Stimulated activated memory B cell treated with anti-CD40 and anti-IgM and Interleukin-4, amounts not matched to agents 10 μg/mL and 1 μg/mL and 100 μg/mL, for 72 hours (primary cell): ENCODE measurements around the gene WDR31.

Experiments used
- ATAC-seq: fragments of 150-1000 bp; cut with Tn5 transposase; 2 replicates; pipeline ENCODE4 v1.10.0; 2021
- H3K27ac Mint-ChIP-seq: one replicate; pipeline ENCODE4 v1.8.0; 2022; ENCODE audit warnings: mild to moderate bottlenecking, mixed read lengths
- H3K27me3 Mint-ChIP-seq: one replicate; pipeline ENCODE4 v1.8.0; 2022; ENCODE audit warnings: mixed read lengths
- H3K36me3 Mint-ChIP-seq: one replicate; pipeline ENCODE4 v1.8.0; 2022; ENCODE audit warnings: mixed read lengths
- H3K4me1 Mint-ChIP-seq: one replicate; pipeline ENCODE4 v1.8.0; 2022; ENCODE audit warnings: mixed read lengths
- H3K4me3 Mint-ChIP-seq: one replicate; pipeline ENCODE4 v1.8.0; 2022; ENCODE audit warnings: mild to moderate bottlenecking, moderate library complexity, mixed read lengths
- H3K9me3 Mint-ChIP-seq: one replicate; pipeline ENCODE4 v1.8.0; 2022; ENCODE audit warnings: mixed read lengths

The WDR31 gene

DNA sequence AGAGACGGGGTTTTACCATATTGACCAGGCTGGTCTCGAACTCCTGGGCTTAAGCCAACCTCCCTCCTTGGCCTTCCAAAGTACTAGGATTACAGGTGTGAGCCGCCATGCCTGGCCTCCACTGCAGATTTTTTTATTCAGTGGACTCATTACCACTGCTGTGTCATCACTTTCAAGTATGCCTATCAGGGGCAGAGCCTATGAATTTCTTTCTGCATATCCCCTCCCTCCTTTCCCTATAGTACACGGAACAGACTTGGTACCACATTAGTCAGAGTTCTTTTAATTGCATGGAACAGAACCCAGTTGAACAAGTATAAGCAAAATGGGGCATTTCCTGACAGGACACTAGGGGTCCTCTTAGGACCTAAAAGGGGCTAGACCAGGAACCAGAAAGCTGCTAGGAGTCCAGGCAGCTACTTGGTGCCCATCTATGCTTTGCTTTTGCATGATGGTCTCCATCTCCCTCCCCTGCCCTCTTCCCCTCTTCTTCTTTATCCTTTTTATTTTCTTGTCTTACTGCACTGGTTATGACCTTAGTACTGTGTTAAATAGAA lies 15.0 kb upstream of the WDR31 start:
- ATAC-seq: no peak
- peaks cover 25% of the 10 kb centered on the region for H3K4me1 Mint-ChIP-seq
- no peaks in the 10 kb centered on the region for H3K36me3 Mint-ChIP-seq
- no peaks in the 10 kb centered on the region for H3K9me3 Mint-ChIP-seq
- H3K27ac Mint-ChIP-seq: no peak overlapping the region
- peaks cover 23% of the 10 kb centered on the region for H3K27me3 Mint-ChIP-seq
- H3K4me3 Mint-ChIP-seq: no peak overlapping the region

DNA sequence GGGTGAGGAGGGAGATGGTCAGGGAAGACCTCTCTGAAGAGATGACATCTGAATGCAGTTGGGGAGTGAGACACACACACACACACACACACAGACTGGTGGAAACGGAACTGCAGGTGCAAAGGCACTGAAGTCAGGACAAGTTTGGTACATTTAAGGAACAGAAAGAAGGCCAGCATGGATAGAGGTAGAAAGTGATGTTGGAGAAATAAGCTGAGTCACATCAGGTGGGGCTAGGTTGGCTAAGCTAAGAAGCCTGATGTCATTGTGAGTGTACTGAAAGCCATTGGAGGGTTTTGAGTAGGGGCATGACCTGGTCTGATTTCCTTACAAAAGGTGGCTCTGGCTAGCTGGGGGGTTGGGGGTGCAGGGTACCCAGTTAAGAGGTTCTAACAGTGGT lies 12.3 kb upstream of the WDR31 start:
- Mint-ChIP-seq H3K27me3 (peaks cover 26% of the 10 kb centered on the region), H3K36me3 (no peaks in the 10 kb centered on the region), H3K27ac (no peak overlapping the region), H3K9me3 (no peaks in the 10 kb centered on the region), H3K4me1 (peaks cover 29% of the 10 kb centered on the region), H3K4me3 (no peak overlapping the region)
- ATAC-seq: no peak

DNA sequence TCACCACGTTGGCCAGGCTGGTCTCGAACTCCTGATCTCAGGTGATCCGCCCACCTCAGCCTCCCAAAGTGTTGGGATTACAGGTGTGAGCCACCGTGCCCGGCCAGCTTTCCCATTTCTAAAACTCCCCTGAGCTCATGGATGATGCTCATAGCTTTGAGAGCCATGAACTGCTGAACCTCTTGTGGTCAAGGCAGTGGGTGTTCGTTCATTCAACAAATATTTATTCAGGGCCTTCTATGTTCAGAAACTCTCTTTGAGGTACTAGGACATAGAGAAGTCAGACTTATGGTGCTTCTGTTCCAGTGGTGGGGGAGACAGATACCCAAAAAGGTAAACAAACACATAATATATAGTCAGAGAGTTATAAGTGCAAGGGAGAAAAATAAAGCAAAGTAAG lies 11.9 kb upstream of the WDR31 start:
- ATAC-seq: no peak

DNA sequence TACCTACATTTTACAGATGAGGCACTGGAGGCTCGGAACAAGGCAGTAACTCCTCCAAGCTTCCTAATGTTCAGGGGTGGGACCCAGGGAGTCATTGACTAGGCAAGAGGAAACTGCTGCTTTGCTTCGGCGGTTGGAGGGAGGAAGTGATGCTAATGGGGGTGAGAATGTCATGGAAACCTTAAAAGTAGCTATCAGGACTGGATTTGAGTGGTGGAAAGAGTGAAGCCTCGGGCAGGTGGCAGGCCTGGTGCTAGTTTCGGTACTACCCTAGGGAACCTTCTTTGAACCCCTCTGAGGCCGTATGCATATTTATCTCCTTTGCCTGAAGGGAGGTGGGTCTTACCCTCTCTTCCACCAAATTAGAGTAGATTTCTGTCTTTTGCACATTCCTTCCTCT lies 10.9 kb upstream of the WDR31 start:
- peak; percentile 76 for ATAC-seq
- no peaks in the 10 kb centered on the region for H3K36me3 Mint-ChIP-seq
- no peaks in the 10 kb centered on the region for H3K9me3 Mint-ChIP-seq
- peaks cover 26% of the 10 kb centered on the region for H3K27me3 Mint-ChIP-seq
- H3K27ac Mint-ChIP-seq: no peak overlapping the region
- H3K4me3 Mint-ChIP-seq: peak overlapping the region; percentile 77
- H3K4me1 Mint-ChIP-seq: peaks cover 29% of the 10 kb centered on the region

More for the DNA sequence above, 11.9 kb upstream of the WDR31 start:
- peaks cover 29% of the 10 kb centered on the region for H3K4me1 Mint-ChIP-seq
- H3K4me3 Mint-ChIP-seq: no peak overlapping the region
- H3K36me3 Mint-ChIP-seq: no peaks in the 10 kb centered on the region
- H3K9me3 Mint-ChIP-seq: no peaks in the 10 kb centered on the region
- H3K27ac Mint-ChIP-seq: no peak overlapping the region
- peaks cover 26% of the 10 kb centered on the region for H3K27me3 Mint-ChIP-seq

DNA sequence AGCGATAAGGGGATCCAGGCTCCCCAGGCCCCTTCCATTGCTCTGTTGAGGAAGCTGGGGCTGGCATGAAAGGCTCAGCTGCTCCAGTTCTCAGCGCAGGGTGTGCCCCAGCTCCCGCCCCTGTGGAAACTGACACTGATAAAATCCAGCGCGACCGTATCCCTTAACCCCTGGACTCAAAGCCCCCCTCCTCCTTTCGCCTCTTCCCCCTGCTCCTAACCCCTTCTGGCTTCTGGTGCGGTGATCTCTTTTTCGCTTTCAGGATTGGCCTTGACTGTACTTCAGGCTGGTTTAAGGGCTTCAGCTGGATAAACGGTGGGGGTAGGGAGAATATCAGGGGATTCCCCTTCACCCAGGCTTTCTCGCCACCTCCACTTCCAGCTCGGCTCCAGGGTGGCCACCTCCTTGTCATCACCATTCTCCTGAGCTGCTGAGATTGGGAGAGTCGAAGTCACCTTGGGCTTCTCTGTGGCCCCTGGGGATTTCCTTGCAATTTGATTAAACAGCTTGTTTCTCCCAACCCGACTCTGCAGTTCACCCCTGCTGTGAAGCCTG lies 10.1 kb upstream of the WDR31 start:
- Mint-ChIP-seq H3K9me3 (no peaks in the 10 kb centered on the region), H3K27ac (peak overlapping the region; percentile 62), H3K27me3 (peaks cover 26% of the 10 kb centered on the region), H3K36me3 (no peaks in the 10 kb centered on the region), H3K4me1 (peaks cover 29% of the 10 kb centered on the region), H3K4me3 (peak overlapping the region; percentile 77)
- no peak for ATAC-seq

DNA sequence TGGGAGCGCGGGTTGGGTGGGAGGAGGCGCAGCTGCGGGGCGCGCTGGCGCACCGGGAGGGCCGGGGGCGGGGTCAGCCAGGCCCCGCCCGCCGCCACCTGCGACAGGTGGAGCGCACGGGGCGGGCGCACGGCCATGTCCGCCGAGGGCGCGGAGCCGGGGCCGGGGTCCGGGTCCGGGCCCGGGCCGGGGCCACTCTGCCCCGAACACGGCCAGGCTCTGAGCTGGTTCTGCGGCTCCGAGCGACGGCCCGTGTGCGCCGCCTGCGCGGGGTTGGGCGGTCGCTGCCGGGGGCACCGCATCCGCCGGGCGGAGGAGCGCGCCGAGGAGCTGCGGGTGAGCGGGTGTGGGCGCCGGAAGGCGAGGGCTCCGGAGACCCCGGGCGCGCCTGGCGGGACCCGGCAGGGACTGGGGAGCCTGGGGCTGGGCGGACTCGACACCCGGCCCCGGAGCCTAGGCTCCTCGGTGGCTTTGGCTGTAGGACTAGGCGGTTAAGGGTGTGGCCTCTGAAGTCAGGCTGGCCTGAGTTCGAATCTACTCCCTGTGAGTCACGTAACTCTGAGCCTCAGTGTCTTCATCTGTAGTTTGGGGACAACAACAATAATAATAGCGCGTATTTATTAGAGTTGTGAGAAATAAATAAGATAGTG lies 9.5 kb upstream of the WDR31 start, which contains the start of gene BSPRY:
Gene BSPRY (plus strand): TSS at position 97 of the 650 bp plus-strand sequence. CDS start 39 bp downstream, at position 136.
- peak within 1 kb of the TSS; percentile 77 for H3K4me3 Mint-ChIP-seq
- H3K4me1 Mint-ChIP-seq: peaks cover 29% of the 10 kb centered on the region
- H3K36me3 Mint-ChIP-seq: no peaks in the 10 kb centered on the region
- H3K27ac Mint-ChIP-seq: peak within 1 kb of the TSS; percentile 62
- peaks cover 26% of the 10 kb centered on the region for H3K27me3 Mint-ChIP-seq
- H3K9me3 Mint-ChIP-seq: no peaks in the 10 kb centered on the region
- ATAC-seq: peak; percentile 63

DNA sequence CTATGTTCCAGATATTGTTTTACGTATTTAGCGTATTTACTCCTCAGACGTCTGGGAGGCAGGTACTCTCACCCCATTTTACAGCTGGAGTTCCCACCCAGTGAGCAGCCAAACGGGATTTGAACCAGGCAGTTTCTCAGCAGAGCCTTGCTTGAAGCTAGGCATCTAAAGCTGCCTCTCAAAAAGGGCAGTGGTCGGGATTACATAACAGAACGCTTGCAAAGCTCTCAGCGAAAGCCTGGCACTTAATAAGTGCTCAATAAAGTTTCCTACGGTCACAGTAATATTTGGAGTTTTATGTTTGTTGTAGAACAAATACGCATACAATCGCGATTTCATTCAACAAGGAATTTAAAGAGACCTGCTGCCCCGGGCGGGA lies 9.0 kb upstream of the WDR31 start:
- Mint-ChIP-seq H3K4me1 (peaks cover 29% of the 10 kb centered on the region), H3K4me3 (peak overlapping the region; percentile 74), H3K36me3 (no peaks in the 10 kb centered on the region), H3K27me3 (peaks cover 26% of the 10 kb centered on the region), H3K27ac (no peak overlapping the region), H3K9me3 (no peaks in the 10 kb centered on the region)
- ATAC-seq: no peak

DNA sequence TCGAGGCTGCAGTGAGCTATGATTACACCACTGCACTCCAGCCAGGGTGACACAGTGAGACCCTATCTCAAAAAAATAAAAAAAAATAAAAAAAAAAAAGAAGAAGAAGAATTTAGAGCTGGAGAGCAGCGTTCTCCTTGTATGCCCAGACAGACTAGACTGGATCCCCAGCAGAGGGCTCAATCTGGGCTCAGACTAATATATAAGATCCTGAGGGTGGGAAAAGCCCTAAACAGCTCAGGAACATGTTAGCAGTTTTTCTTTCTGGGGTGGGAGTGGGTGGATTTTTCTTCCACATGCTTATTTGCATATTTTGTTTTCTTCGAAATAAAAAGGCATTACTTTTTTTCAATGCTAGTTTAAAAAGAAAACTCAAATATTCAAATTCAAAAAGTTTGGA lies 8.4 kb upstream of the WDR31 start:
- Mint-ChIP-seq H3K4me3 (no peak overlapping the region), H3K27me3 (peaks cover 26% of the 10 kb centered on the region), H3K36me3 (no peaks in the 10 kb centered on the region), H3K4me1 (peaks cover 29% of the 10 kb centered on the region), H3K27ac (no peak overlapping the region), H3K9me3 (no peaks in the 10 kb centered on the region)
- no peak for ATAC-seq

DNA sequence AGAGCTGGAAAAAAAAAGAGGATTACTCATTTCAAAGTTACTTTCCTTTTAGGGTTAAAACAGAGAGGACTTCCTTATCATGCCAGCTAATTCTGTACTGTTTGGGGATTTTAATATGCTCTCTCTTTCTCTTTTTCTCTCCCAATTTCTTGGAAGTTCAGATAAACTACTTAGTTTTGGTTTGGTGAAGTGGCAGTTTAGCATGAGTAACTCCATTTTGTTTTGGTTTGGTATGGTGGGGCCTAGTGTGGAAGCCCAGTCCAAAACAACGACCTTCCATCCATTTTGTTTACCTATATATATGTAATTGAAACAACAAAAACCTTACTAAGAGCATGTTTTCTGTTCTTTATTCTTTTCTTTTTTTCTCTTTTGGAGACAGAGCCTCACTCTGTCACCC lies 5.6 kb upstream of the WDR31 start:
- no peaks in the 10 kb centered on the region for H3K36me3 Mint-ChIP-seq
- peaks cover 11% of the 10 kb centered on the region for H3K4me1 Mint-ChIP-seq
- H3K9me3 Mint-ChIP-seq: no peaks in the 10 kb centered on the region
- H3K4me3 Mint-ChIP-seq: no peak overlapping the region
- no peak overlapping the region for H3K27ac Mint-ChIP-seq
- ATAC-seq: no peak
- peaks cover 9% of the 10 kb centered on the region for H3K27me3 Mint-ChIP-seq

DNA sequence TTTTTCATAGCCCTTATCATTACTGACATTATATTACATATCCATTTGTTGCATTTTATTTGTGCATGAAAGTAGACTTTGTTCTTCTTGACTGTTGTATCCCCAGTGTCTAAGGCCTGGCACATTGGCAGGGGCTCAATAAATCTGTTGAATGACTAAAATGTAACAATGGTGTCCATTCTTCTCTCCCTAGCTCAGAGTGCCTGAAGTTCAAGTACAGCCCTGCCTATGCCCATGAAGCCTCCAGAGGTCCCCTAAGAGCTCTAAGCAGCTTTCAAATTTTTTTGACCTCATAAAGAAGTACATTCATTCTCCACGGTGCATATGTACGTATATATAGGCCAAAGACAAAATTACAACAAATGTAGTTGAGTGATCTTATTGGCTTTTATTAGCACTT lies 5.1 kb upstream of the WDR31 start:
- ATAC-seq: no peak
- H3K4me1 Mint-ChIP-seq: peaks cover 11% of the 10 kb centered on the region
- H3K27me3 Mint-ChIP-seq: peaks cover 4% of the 10 kb centered on the region
- no peak overlapping the region for H3K27ac Mint-ChIP-seq
- no peaks in the 10 kb centered on the region for H3K36me3 Mint-ChIP-seq
- H3K4me3 Mint-ChIP-seq: no peak overlapping the region
- no peaks in the 10 kb centered on the region for H3K9me3 Mint-ChIP-seq

DNA sequence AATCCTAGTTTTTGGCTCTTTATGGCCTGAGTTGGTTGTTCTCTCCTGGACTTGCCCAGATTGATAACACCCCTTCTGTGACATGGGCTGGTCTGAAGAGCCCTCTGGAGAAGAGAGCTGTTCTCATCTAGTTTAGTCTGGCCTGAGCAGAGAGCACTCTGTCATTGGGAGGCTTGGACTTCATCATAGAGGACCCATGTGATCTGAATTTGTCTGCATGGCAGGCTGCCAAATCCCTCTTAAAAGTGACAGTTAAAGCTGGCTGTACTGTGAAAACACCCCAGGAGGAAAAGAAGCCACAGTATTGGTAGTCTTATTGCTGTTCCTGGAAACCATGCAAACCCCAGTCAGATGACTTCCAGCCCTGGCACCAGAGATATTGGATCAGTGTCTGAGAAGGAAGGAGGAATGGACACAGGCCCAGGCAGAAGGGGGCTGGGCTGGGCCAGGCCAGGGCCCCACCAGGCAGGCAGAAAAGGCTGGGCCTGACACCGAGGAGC lies 3.7 kb upstream of the WDR31 start:
- Mint-ChIP-seq H3K27ac (no peak overlapping the region), H3K9me3 (no peaks in the 10 kb centered on the region), H3K36me3 (no peaks in the 10 kb centered on the region), H3K4me3 (no peak overlapping the region), H3K4me1 (peaks cover 15% of the 10 kb centered on the region), H3K27me3 (peaks cover 8% of the 10 kb centered on the region)
- ATAC-seq: no peak

DNA sequence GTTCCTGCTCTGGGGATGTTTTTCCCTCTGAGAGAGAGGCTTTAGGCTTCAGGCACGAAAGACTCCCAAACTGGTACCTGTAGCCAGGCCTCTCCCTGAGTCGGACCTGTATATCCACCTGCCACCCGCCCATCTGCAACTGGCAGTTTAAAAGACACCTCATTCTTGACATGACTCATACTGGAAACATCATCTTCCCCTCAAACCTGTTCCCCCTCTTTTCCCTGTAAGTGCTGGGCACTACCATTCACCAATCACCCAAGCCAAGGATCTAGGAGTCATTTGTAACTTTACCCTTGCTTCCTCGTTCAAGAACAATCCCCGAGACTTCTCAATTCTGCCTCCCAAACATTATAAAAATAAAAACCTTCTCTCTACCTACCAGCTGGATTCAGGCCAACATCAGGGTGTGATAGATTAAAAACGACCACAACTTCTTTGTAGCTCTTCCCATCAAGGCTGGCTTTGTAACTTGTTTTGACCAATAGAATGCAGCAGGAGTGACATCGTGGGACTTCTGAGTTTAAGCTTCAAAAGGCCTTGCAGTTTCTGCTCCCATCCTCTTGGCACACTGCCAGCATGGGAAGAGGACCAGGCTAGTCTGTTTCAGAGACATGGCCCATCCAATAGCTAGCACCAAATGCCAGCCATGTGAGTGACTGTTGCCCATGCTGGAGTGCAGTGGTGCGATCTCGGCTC lies 1.8 kb upstream of the WDR31 start:
- Mint-ChIP-seq H3K27ac (no peak overlapping the region), H3K4me3 (no peak overlapping the region), H3K36me3 (no peaks in the 10 kb centered on the region), H3K9me3 (no peaks in the 10 kb centered on the region), H3K27me3 (peaks cover 10% of the 10 kb centered on the region), H3K4me1 (peaks cover 15% of the 10 kb centered on the region)
- no peak for ATAC-seq

DNA sequence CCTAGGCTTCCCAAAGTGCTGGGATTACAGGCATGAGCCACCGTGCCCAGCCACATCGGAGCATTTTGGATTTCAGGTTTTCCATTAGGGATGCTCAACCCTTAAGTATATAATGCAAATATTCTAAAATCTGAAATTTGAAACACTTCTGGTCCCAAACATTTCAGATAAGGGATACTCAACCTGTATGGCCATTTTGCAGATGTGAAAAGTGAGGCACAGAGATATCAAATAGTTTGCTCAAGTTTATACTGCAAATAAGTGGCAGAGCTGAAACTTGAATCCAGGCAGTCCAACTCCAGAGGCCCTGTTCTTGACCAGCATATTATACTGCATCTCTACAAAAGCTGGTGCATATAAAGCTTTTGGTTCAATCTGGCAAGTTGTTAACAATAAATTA lies 2.4 kb downstream of the WDR31 start:
- no peaks in the 10 kb centered on the region for H3K9me3 Mint-ChIP-seq
- no peak overlapping the region for H3K27ac Mint-ChIP-seq
- peaks cover 15% of the 10 kb centered on the region for H3K4me1 Mint-ChIP-seq
- no peaks in the 10 kb centered on the region for H3K36me3 Mint-ChIP-seq
- peaks cover 10% of the 10 kb centered on the region for H3K27me3 Mint-ChIP-seq
- no peak for ATAC-seq
- no peak overlapping the region for H3K4me3 Mint-ChIP-seq

DNA sequence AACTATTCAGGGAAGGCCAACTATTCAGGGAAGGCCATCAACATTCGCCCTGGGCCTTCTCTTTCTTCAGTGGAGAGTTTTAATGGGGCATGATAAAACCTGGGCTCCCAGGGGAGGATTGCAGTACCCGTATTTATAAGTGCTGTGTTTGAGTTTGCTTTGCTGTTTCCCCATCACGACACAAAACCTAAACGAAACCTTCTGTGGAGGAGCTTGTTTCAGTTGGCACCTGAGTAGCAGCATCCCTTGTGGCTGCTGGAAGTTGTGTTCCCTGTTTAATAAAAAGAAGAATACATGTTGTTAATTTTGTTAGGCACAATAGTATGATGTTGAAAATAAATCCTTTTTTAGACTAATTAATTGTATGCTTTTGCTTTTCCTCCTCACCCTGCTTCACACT lies 8.3 kb downstream of the WDR31 start:
- H3K36me3 Mint-ChIP-seq: no peaks in the 10 kb centered on the region
- no peaks in the 10 kb centered on the region for H3K9me3 Mint-ChIP-seq
- no peak for ATAC-seq
- no peaks in the 10 kb centered on the region for H3K27me3 Mint-ChIP-seq
- H3K4me1 Mint-ChIP-seq: no peaks in the 10 kb centered on the region
- no peak overlapping the region for H3K4me3 Mint-ChIP-seq
- no peak overlapping the region for H3K27ac Mint-ChIP-seq

DNA sequence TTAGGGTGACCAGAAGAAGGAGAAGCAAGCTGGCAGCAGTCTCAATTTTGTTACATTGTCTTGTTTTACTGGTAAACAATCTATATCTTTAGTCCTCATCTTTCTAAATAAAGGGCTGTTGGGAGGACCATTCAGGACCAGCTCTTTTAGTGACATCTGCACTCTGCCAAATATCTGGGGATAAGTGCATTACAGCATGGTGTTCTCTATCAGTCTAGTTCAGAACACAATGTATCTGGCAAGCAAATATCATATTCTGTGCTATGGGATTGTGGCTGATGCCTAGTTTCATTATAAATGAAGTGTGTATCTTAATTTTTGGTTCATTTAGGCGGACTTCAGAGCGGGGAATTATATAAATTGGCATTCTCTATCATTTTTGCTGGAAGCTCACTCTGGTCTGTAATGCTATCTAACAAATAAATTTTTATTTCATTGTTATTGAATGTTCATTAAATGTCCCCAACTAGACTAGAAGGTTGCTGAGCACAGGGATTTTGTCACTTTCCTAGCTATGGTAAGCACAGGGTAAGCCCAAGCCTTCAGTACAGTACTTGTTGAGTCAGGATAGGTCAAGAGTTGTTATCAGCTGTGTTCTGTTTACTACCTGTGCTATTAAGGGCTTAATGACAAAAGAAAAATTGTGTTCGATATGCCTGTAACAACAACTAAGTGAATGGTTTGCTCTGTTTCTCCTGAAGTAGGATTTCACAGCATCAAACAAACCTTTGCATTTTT lies 11.9 kb downstream of the WDR31 start:
- Mint-ChIP-seq H3K9me3 (no peaks in the 10 kb centered on the region), H3K27me3 (no peaks in the 10 kb centered on the region)

More for the DNA sequence above, 11.9 kb downstream of the WDR31 start:
- no peak overlapping the region for H3K4me3 Mint-ChIP-seq
- H3K4me1 Mint-ChIP-seq: no peaks in the 10 kb centered on the region
- no peaks in the 10 kb centered on the region for H3K36me3 Mint-ChIP-seq
- ATAC-seq: no peak
- no peak overlapping the region for H3K27ac Mint-ChIP-seq
